ENCODE results near the gene STYXL2.

- TF ChIP-seq POLR2AphosphoS5 (IDR thresholded peaks at IDR 0.05; ENCODE audit: low read depth, low read length) (no peak), TAF1 (IDR thresholded peaks at IDR 0.05; ENCODE audit: borderline replicate concordance, insufficient read depth, low read length) (no peak), REST (IDR thresholded peaks at IDR 0.05; ENCODE audit: insufficient read depth in 1 of 2, low read depth in 2 of 2, low read length in 2 of 2) (no peak), SIN3A (IDR thresholded peaks at IDR 0.05; ENCODE audit: borderline replicate concordance, insufficient read depth, low read length) (no peak)
Measured at GRCh38 chr1:167064621-167065020, 29.3 kb upstream of the STYXL2 start.
